ENCODE measurements around the gene INHBE.

DNA sequence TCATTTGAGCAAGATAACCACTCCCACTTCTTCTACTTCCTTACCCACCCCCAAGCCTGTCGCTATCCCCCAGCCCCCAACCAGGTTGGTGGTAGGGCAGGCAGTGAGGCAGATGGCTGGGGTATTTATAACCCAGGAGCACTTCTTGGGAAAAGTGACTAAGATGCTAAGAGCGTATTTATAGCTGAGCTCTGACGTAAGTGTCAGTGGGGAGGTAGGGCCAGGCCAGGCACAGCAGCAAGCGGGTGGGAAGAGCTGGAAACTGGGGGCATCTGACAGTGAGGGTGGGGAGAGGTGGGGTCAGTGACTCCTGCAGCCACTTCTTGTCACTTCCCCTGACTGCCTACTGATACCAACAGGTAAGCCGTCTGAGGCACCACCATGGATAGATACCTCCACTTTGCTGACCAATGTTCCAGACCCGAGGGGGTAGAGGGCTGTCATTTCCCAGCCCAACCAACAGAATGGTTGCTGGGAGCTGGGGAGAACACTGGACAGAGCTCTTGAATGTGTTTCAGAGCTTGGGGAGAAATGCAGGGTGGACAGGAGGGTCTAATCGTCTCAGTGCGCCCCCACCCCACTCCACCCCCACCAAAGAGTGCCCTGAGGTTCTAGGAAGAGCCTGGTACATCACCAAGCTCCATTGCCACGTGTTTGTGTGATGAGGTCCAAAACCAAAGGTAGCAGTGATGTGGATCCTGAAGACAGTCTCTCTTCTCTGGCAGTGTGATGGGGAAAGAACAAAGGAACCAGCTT lies 2.7 kb upstream of the INHBE start:
- no peak for TF ChIP-seq EP300 (IDR thresholded peaks at IDR 0.05; ENCODE audit: low read depth)
- TF ChIP-seq, protein P1, sequence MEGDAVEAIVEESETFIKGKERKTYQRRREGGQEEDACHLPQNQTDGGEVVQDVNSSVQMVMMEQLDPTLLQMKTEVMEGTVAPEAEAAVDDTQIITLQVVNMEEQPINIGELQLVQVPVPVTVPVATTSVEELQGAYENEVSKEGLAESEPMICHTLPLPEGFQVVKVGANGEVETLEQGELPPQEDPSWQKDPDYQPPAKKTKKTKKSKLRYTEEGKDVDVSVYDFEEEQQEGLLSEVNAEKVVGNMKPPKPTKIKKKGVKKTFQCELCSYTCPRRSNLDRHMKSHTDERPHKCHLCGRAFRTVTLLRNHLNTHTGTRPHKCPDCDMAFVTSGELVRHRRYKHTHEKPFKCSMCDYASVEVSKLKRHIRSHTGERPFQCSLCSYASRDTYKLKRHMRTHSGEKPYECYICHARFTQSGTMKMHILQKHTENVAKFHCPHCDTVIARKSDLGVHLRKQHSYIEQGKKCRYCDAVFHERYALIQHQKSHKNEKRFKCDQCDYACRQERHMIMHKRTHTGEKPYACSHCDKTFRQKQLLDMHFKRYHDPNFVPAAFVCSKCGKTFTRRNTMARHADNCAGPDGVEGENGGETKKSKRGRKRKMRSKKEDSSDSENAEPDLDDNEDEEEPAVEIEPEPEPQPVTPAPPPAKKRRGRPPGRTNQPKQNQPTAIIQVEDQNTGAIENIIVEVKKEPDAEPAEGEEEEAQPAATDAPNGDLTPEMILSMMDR (IDR thresholded peaks at IDR 0.05), result no peak
- no peak for TF ChIP-seq POLR2A (IDR thresholded peaks at IDR 0.05)

All from transverse colon (tissue), 3 donors.